DND-41 (cell line): ENCODE data around the gene HOXC6.

Experiments used
- EZH2 ChIP-seq: IDR thresholded peaks from 3 replicates; pipeline ENCODE4 v1.6.1; 2012; ENCODE audit warnings: borderline replicate concordance, low read depth, mild to moderate bottlenecking, moderate library complexity, low read length, inconsistent platforms; ENCODE audit not compliant: severe bottlenecking
- TF ChIP-seq, protein P1 (sequence below): IDR thresholded peaks from 2 replicates; pipeline ENCODE4 v1.5.1; 2012; ENCODE audit warnings: borderline replicate concordance, low read length, moderate library complexity, mild to moderate bottlenecking; ENCODE audit not compliant: poor library complexity, severe bottlenecking; ENCODE audit errors: extremely low read depth

DNA sequence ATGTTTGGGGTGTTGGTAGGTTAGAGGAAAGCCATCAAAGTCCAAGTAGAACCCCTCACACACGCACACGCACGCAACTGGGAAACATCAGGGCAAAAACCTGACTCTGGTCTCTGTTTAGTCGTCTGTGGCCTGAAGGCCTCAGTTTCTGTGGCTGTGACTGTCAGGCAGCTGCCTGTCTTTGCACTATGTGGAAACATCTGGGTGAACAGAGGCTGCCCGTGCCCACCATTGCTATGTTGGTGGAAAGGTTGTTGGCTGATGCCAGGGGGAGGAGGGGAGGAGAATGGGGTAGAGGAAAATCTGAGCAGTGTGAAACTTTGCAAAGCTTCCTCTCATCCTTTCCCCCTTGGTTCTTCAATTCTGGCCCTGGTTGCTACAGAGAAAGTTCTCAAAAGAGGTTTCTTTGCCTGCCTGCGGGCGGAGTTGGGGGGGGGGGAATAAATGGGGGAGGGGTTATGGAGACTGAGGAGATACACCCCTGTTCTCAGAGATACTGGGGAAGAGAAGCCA lies 35.8 kb upstream of the HOXC6 start:
- TF ChIP-seq, protein P1, sequence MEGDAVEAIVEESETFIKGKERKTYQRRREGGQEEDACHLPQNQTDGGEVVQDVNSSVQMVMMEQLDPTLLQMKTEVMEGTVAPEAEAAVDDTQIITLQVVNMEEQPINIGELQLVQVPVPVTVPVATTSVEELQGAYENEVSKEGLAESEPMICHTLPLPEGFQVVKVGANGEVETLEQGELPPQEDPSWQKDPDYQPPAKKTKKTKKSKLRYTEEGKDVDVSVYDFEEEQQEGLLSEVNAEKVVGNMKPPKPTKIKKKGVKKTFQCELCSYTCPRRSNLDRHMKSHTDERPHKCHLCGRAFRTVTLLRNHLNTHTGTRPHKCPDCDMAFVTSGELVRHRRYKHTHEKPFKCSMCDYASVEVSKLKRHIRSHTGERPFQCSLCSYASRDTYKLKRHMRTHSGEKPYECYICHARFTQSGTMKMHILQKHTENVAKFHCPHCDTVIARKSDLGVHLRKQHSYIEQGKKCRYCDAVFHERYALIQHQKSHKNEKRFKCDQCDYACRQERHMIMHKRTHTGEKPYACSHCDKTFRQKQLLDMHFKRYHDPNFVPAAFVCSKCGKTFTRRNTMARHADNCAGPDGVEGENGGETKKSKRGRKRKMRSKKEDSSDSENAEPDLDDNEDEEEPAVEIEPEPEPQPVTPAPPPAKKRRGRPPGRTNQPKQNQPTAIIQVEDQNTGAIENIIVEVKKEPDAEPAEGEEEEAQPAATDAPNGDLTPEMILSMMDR: no peak
- TF ChIP-seq EZH2: no peak
